HCT116 (cell line): ENCODE results near the gene PPP2R5B. TPM values are rescaled to one million over a fixed set of nuclear protein-coding genes. Genes with fewer than 3 reads are reported as not detected.

ENCODE experiments used
- ATAC-seq: fragments of 200-7000 bp; cut with Tn5 transposase; 2 replicates; pipeline ENCODE4 v1.9.1; 2020; ENCODE audit warnings: mild to moderate bottlenecking, moderate library complexity
- Bru-seq: library from RNA; stranded (reverse); fragments of 400-500 nt; gene quantifications from one replicate; lab custom pipeline; 2021; lab: Mats Ljungman, UMichigan
- BruChase-seq, 2 experiments: library from RNA; stranded (reverse); fragments of 400-500 nt; gene quantifications; one replicate each; lab custom pipeline; 2021; lab: Mats Ljungman, UMichigan
- BruUV-seq: library from RNA; stranded (reverse); fragments of 400-500 nt; replicated peaks from 2 replicates; lab custom pipeline; 2021; lab: Mats Ljungman, UMichigan
- CTCF ChIA-PET: fragments of 300-600 bp; sonication (Branson Sonifier 250); formaldehyde crosslinking; loops from one replicate; lab custom pipeline; 2021; ENCODE audit warnings: antibody characterized with exemption; lab: Charles Lee
- POLR2A ChIA-PET: fragments of 300-600, 350-600 bp; sonication (Branson Sonifier 250); formaldehyde crosslinking; loops from one replicate; lab custom pipeline; 2021; ENCODE audit warnings: antibody characterized with exemption; lab: Charles Lee
- RAD21 ChIA-PET, 2 experiments: fragments of 300-600 bp; sonication (Branson Sonifier 250); formaldehyde crosslinking; loops; one replicate each; lab custom pipeline; 2023; ENCODE audit warnings: low total read pairs in 2 of 2; ENCODE audit not compliant: uncharacterized antibody in 2 of 2, unreplicated experiment in 2 of 2, low non-redundant PET in 1 of 2; lab: Charles Lee
- DNase-seq: peaks from one replicate; pipeline ENCODE4 v3.0.0-alpha.2; 2010; ENCODE audit warnings: low read depth, low spot score
- H2AFZ ChIP-seq: fragments of 200-600 bp; shearing (Covaris generic), sonication (generic); 2 replicates; pipeline ENCODE4 v1.6.1; 2017; ENCODE audit warnings: low read depth, mixed run types, mixed read lengths, antibody characterized with exemption, low read length; ENCODE audit not compliant: poor library complexity, severe bottlenecking
- H3K27ac ChIP-seq: 2 replicates; pipeline ENCODE4 v1.5.1; 2012; ENCODE audit warnings: low read depth, low read length
- H3K27me3 ChIP-seq: fragments of 200-600 bp; sonication (generic); 2 replicates; pipeline ENCODE4 v1.6.1; 2016; ENCODE audit warnings: mixed run types, low read length, mixed read lengths; ENCODE audit not compliant: insufficient read depth
- H3K36me3 ChIP-seq, 2 experiments: fragments of 200-500 bp in 1 of 2; fragments of 200-600 bp in 1 of 2; sonication (Bioruptor generic) in 1 of 2; sonication (generic) in 1 of 2; 2 replicates each; pipeline versions ENCODE4 v1.5.1 to v1.6.1; 2014 to 2016; ENCODE audit warnings: low read length in 2 of 2, inconsistent platforms in 1 of 2, mixed read lengths in 1 of 2, mixed run types in 1 of 2; ENCODE audit not compliant: insufficient read depth in 2 of 2, control insufficient read depth in 1 of 2
- H3K4me1 ChIP-seq, 2 experiments: fragments of 200-600 bp in 1 of 2; sonication (generic) in 1 of 2; 2 replicates each; pipeline versions ENCODE4 v1.5.1 to v1.6.1; 2012 to 2017; ENCODE audit warnings: low read length in 2 of 2, inconsistent platforms in 1 of 2, mild to moderate bottlenecking in 1 of 2, mixed read lengths in 1 of 2, mixed run types in 1 of 2, moderate library complexity in 1 of 2; ENCODE audit not compliant: insufficient read depth in 2 of 2, control insufficient read depth in 1 of 2
- H3K4me2 ChIP-seq: fragments of 200-600 bp; sonication (generic); 2 replicates; pipeline ENCODE4 v1.6.1; 2017; ENCODE audit warnings: mixed run types, low read length, mixed read lengths
- H3K4me3 ChIP-seq, 2 experiments: fragments of 200-600 bp in 1 of 2; sonication (generic) in 1 of 2; replicated peaks in 1 of 2; 2 replicates each; pipeline ENCODE4 v1.5.1; 2011 to 2016; ENCODE audit warnings: low read length in 2 of 2, control low read depth in 1 of 2, low read depth in 1 of 2, mild to moderate bottlenecking in 1 of 2, mixed read lengths in 1 of 2, mixed run types in 1 of 2
- H3K79me2 ChIP-seq: fragments of 200-600 bp; sonication (generic); 2 replicates; pipeline ENCODE4 v1.6.1; 2017; ENCODE audit warnings: mild to moderate bottlenecking, mixed run types, low read length, moderate library complexity, mixed read lengths; ENCODE audit not compliant: insufficient read depth
- H3K9ac ChIP-seq: fragments of 200-600 bp; sonication (generic); 2 replicates; pipeline ENCODE4 v1.6.1; 2016; ENCODE audit warnings: low read length, mixed read lengths
- H3K9me2 ChIP-seq: fragments of 200-600 bp; sonication (generic), shearing (Covaris generic); 2 replicates; pipeline ENCODE4 v1.6.1; 2017; ENCODE audit warnings: mixed run types, mild to moderate bottlenecking, moderate library complexity; ENCODE audit not compliant: insufficient read depth
- H3K9me3 ChIP-seq, 2 experiments: fragments of 200-500 bp in 1 of 2; fragments of 200-600 bp in 1 of 2; sonication (Bioruptor generic) in 1 of 2; sonication (generic) in 1 of 2; 2 replicates each; pipeline ENCODE4 v1.6.1; 2014 to 2017; ENCODE audit warnings: low read length in 2 of 2, mixed read lengths in 2 of 2, inconsistent platforms in 1 of 2, low read depth in 1 of 2, mild to moderate bottlenecking in 1 of 2, mixed run types in 1 of 2, moderate library complexity in 1 of 2; ENCODE audit not compliant: control insufficient read depth in 1 of 2, insufficient read depth in 1 of 2
- H4K20me1 ChIP-seq: fragments of 200-600 bp; sonication (generic), shearing (Covaris generic); 2 replicates; pipeline ENCODE4 v1.6.1; 2017; ENCODE audit warnings: mixed run types, mild to moderate bottlenecking, moderate library complexity; ENCODE audit not compliant: insufficient read depth
- ELF1 ChIP-seq: IDR thresholded peaks from 2 replicates; pipeline ENCODE4 v1.6.1; 2012; ENCODE audit warnings: low read depth, borderline replicate concordance
- POLR2AphosphoS5 ChIP-seq: IDR thresholded peaks from 2 replicates; pipeline ENCODE4 v1.6.1; 2011; ENCODE audit warnings: mild to moderate bottlenecking, low read depth, low read length, moderate library complexity
- TCF7L2 ChIP-seq: IDR thresholded peaks from 2 replicates; pipeline ENCODE4 v1.7.0; 2011; ENCODE audit warnings: borderline replicate concordance, inconsistent platforms; ENCODE audit not compliant: insufficient read depth, insufficient read length; ENCODE audit errors: extremely low read depth
- YY1 ChIP-seq: IDR thresholded peaks from 2 replicates; pipeline ENCODE4 v1.6.1; 2011; ENCODE audit warnings: low read length, low read depth, moderate library complexity, mild to moderate bottlenecking; ENCODE audit not compliant: insufficient replicate concordance; ENCODE audit errors: extremely low read depth
- ZFX ChIP-seq: fragments of 450-650 bp; IDR thresholded peaks from 2 replicates; pipeline ENCODE4 v1.6.1; 2017
- intact Hi-C: fragments of 100-400 bp; cut with micrococcal nuclease; formaldehyde crosslinking; loops from 2 replicates; pipeline ENCODE4 v1.10.0; 2022
- long read RNA-seq: library from polyadenylated mRNA; unstranded; transcript quantifications from one replicate; pipeline ENCODE4 v2.0.0, GENCODE V29; 2021; ENCODE audit not compliant: unreplicated experiment
- polyA plus RNA-seq: library from polyadenylated mRNA; unstranded; fragments of >200 nt; gene quantifications from 2 replicates; pipeline ENCODE4 v1.2.1, GENCODE V29; 2012; ENCODE audit warnings: missing spikeins
- total RNA-seq: library from RNA; stranded (reverse); gene quantifications from one replicate; pipeline ENCODE4 v1.2.1, GENCODE V29; 2021; ENCODE audit not compliant: unreplicated experiment
- TF ChIP-seq, protein P1 (sequence below): IDR thresholded peaks from 2 replicates; pipeline ENCODE4 v1.6.1; 2011; ENCODE audit warnings: mild to moderate bottlenecking, low read length, moderate library complexity; ENCODE audit not compliant: insufficient replicate concordance; ENCODE audit errors: extremely low read depth

PPP2R5B gene
- 10.9 TPM for total RNA-seq
- polyA plus RNA-seq: 14.2 and 15.1 TPM in 2 replicates
- percentile 44 among the genes with signal in this experiment for Bru-seq, nascent RNA
- BruChase-seq, experiment 1, labeled RNA remaining after a 6-hour chase: percentile 69 among the genes with signal in this experiment
- percentile 60 among the genes with signal in this experiment for BruChase-seq, experiment 2, labeled RNA remaining after a 2-hour chase
- long read RNA-seq, partial matches to known transcripts: 6 of 21 reads
- long read RNA-seq, other reads (novel, unspliced or antisense): 14 of 21 reads

DNA sequence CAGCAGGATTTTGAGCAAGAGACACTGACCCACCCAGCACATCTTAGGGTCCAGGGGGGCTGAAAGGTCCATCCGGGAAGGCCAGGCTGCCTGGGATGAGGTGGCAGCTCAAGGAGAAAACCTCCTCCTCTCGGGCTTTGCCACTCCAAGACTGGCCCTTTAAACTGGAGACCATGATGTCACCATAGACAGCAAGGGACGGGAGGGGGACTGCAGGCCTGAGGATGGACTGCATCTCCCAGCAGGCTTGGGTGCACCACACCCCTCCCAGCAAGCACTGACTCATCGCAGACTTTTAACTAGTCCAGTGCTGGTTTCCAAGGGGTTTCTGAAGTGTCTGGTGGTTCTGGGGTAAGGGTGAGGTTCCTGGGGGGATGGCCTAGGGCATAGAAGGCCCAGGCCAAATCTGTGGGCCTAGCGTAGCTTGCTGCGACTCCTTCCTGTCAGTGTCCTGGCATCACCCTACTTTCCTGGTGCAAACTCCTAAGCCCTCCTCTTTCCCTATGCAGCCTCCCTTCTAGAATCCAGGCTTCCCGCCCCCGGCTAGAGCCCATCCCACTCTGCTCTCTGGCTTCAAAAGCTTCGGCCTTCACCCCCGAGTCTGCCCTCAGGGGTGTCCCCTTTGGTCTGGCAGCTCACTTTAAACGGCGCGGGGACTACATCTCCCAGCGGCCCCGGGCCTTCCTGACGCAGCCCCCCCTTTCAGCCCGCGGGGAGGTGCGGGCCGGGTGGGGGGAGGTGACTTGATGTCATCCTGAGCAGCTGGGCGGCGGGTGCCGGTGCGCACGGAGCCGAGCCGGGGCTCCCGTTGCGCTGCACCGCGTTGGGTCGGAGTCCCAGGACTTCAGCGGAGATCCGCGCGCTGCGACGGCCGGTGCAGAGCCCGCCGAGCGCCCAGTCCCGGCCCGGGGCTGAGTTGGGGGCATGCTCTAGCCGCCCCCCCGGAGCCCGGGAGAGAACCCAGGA, at the start of gene PPP2R5B:
Gene PPP2R5B (plus strand): TSS at position 746 of the 966 bp plus-strand sequence. CDS start 1,046 bp downstream, outside the sequence.
- Histone ChIP-seq H3K9me2 (no peaks in the 10 kb centered on the region), H4K20me1 (no peaks in the 10 kb centered on the region), H2AFZ (peak within 1 kb of the TSS; percentile 36), H3K9ac (peak within 1 kb of the TSS; percentile 68), H3K4me1 (peaks cover 4 to 18% of the 10 kb centered on the region in 2 experiments), H3K9me3 (no peaks in the 10 kb centered on the region), H3K4me3 (peak within 1 kb of the TSS; percentile 73 to 80), H3K79me2 (no peaks in the 10 kb centered on the region), H3K27ac (peak within 1 kb of the TSS; percentile 85), H3K4me2 (peak within 1 kb of the TSS; percentile 82), H3K27me3 (no peaks in the 10 kb centered on the region), H3K36me3 (no peaks in the 10 kb centered on the region)
- BruUV-seq: no TSS peak
- RAD21 ChIA-PET: interaction anchor here in 1 of 2 experiments (1.0 kb wide), 1 partner anchor 90 kb away, joined by 3 read pairs; the partner anchor contains the start of gene ARL2
- TF ChIP-seq TCF7L2: peak; percentile 7
- peak; percentile 29; the same call in 1 of the 2 replicates for TF ChIP-seq ZFX
- peak; percentile 70 for TF ChIP-seq YY1
- peak; percentile 49 for TF ChIP-seq POLR2AphosphoS5
- TF ChIP-seq, protein P1, sequence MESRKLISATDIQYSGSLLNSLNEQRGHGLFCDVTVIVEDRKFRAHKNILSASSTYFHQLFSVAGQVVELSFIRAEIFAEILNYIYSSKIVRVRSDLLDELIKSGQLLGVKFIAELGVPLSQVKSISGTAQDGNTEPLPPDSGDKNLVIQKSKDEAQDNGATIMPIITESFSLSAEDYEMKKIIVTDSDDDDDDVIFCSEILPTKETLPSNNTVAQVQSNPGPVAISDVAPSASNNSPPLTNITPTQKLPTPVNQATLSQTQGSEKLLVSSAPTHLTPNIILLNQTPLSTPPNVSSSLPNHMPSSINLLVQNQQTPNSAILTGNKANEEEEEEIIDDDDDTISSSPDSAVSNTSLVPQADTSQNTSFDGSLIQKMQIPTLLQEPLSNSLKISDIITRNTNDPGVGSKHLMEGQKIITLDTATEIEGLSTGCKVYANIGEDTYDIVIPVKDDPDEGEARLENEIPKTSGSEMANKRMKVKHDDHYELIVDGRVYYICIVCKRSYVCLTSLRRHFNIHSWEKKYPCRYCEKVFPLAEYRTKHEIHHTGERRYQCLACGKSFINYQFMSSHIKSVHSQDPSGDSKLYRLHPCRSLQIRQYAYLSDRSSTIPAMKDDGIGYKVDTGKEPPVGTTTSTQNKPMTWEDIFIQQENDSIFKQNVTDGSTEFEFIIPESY: no peak
- no peak for TF ChIP-seq ELF1
- intact Hi-C loops: loop anchor here (1.0 kb wide), 1 partner anchor 83 kb away; no protein-coding TSS in a partner anchor
- DNase-seq (peak; percentile 85), ATAC-seq (peak; percentile 94)
- CTCF ChIA-PET: interaction anchor here (0.6 to 1.1 kb wide), 2 partner anchors 36 to 137 kb away, joined by 3 to 4 read pairs; no protein-coding TSS in a partner anchor
- POLR2A ChIA-PET: interaction anchor here (1.5 kb wide), 2 partner anchors 10 to 83 kb away, joined by 4 read pairs; no protein-coding TSS in a partner anchor
